ENCODE measurements around the gene MUC6. TPM values are rescaled to one million over a fixed set of nuclear protein-coding genes. Genes with fewer than 3 reads are reported as not detected.

The MUC6 gene
- total RNA-seq, 3 donors from 2014 or later (not counting 1 experiment from before 2014, with no cell fraction given): not detected

DNA sequence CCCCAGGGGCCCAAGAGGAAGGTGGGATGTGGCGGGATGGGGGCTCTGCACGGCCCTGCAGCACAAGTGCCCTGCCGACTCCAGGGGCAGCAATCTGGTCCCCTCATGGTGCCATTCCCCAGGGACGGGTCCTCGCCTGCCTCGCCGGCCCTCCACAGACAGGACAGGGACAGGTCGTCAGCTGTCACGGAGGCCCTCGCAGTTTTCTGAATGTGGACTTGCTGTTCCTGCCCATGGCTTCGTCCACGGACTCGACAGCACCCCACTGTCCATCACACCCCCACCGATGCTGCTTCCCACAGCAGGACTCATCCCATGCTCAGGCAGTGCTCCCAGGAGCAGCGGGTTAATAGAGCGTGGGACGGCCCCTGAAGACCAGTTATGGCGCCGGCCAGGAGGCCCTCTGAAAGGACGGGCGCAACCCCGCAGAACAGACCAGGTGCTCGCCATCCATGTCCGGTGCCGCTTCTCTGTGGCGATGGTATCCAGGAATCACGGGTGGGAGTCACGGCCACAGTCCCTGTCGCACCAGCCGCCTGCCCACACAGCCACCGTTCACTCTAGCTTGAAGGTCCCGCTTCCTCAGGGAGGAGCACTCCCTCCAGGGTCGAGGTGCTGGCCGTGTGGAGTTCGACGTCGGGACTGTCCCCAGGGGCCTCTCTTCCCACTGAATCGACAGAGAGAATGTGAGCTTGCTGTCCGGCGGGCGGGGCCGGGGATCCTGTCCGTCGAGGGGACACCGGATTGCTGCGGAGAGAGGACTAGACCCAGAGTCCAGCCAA, 19.7 kb upstream of the MUC6 start:
- H3K27me3 Mint-ChIP-seq (ENCODE audit: low read depth in 2 of 2): peaks cover 6 to 7% of the 10 kb centered on the region in 2 donors
- no peaks in the 10 kb centered on the region for H3K9me3 Mint-ChIP-seq
- H3K27ac Mint-ChIP-seq: no peak overlapping the region
- H3K4me3 Mint-ChIP-seq: no peak overlapping the region
- TF ChIP-seq, protein P1, sequence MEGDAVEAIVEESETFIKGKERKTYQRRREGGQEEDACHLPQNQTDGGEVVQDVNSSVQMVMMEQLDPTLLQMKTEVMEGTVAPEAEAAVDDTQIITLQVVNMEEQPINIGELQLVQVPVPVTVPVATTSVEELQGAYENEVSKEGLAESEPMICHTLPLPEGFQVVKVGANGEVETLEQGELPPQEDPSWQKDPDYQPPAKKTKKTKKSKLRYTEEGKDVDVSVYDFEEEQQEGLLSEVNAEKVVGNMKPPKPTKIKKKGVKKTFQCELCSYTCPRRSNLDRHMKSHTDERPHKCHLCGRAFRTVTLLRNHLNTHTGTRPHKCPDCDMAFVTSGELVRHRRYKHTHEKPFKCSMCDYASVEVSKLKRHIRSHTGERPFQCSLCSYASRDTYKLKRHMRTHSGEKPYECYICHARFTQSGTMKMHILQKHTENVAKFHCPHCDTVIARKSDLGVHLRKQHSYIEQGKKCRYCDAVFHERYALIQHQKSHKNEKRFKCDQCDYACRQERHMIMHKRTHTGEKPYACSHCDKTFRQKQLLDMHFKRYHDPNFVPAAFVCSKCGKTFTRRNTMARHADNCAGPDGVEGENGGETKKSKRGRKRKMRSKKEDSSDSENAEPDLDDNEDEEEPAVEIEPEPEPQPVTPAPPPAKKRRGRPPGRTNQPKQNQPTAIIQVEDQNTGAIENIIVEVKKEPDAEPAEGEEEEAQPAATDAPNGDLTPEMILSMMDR (IDR thresholded peaks at IDR 0.05): no peak
- peaks cover under 1% of the 10 kb centered on the region in 2 donors for H3K4me1 Mint-ChIP-seq
- H3K4me1 ChIP-seq (ENCODE audit: control insufficient read depth, insufficient read depth, low read length): peaks cover 2% of the 10 kb centered on the region
- ATAC-seq (no peak), DNase-seq (peak in 1 of 2 donors; percentile 11)
- no peaks in the 10 kb centered on the region for H3K9me3 ChIP-seq (ENCODE audit: control insufficient read depth, insufficient read depth, low read length)
- WGBS (ENCODE audit: insufficient coverage): 89% methylated on average over 46 of the region's 46 CpGs
- no peaks in the 10 kb centered on the region for H3K36me3 Mint-ChIP-seq
- H3K27ac ChIP-seq (ENCODE audit: low read length): no peak overlapping the region
- intact Hi-C loops (cut with micrococcal nuclease): no loop called here
- no peaks in the 10 kb centered on the region for H3K27me3 ChIP-seq (ENCODE audit: control insufficient read depth, insufficient read depth, low read length)
- H3K4me3 ChIP-seq (ENCODE audit: low read length): no peak overlapping the region
- no peaks in the 10 kb centered on the region for H3K36me3 ChIP-seq (ENCODE audit: control insufficient read depth, insufficient read depth, low read length)

DNA sequence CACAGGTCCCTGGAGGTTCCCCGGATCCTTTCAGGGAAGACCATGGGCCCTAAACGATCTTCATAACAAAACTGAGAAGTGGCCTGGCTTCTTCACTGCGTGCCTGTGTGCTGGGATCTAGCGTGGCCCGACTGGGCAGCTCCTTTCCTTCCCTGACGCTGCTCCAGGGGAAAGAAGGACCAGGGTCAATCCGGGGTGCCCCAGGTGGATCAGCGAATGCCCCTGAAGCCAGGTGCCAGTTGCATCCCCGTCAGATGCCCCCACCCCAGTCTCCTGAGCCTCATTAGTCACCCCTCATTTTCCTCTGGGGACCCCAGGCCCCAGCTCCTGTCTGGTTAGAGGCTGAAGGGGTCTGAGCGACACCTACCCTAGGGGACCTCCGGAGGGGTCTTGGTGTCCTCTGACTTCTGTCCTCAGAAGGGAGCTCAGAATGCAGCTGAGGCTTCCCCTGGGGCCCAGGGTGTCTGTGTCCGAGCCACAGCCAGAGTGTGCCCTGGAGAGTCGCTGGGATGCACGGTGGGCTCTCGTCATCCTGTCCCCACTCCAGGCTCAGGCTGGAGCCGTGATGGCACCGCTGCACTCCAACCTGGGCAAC, 18.7 kb upstream of the MUC6 start:
- peaks cover 4 to 5% of the 10 kb centered on the region in 2 donors for H3K4me1 Mint-ChIP-seq
- peaks cover 3% of the 10 kb centered on the region for H3K27me3 ChIP-seq (ENCODE audit: control insufficient read depth, insufficient read depth, low read length)
- DNase-seq: peak in 1 of 2 donors; percentile 1
- intact Hi-C loops (cut with micrococcal nuclease): no loop called here
- H3K4me3 ChIP-seq (ENCODE audit: low read length): no peak overlapping the region
- H3K27ac Mint-ChIP-seq: no peak overlapping the region
- peaks cover 8% of the 10 kb centered on the region for H3K4me1 ChIP-seq (ENCODE audit: control insufficient read depth, insufficient read depth, low read length)
- no peak for ATAC-seq
- H3K27ac ChIP-seq (ENCODE audit: low read length): no peak overlapping the region
- 91% methylated on average over 17 of the region's 17 CpGs for WGBS (ENCODE audit: insufficient coverage)
- TF ChIP-seq, protein P1 (IDR thresholded peaks at IDR 0.05): no peak
- peaks cover 7 to 11% of the 10 kb centered on the region in 2 donors for H3K27me3 Mint-ChIP-seq (ENCODE audit: low read depth in 2 of 2)
- no peaks in the 10 kb centered on the region for H3K9me3 ChIP-seq (ENCODE audit: control insufficient read depth, insufficient read depth, low read length)
- no peak overlapping the region for H3K4me3 Mint-ChIP-seq
- H3K9me3 Mint-ChIP-seq: no peaks in the 10 kb centered on the region
- no peaks in the 10 kb centered on the region for H3K36me3 Mint-ChIP-seq
- no peaks in the 10 kb centered on the region for H3K36me3 ChIP-seq (ENCODE audit: control insufficient read depth, insufficient read depth, low read length)

DNA sequence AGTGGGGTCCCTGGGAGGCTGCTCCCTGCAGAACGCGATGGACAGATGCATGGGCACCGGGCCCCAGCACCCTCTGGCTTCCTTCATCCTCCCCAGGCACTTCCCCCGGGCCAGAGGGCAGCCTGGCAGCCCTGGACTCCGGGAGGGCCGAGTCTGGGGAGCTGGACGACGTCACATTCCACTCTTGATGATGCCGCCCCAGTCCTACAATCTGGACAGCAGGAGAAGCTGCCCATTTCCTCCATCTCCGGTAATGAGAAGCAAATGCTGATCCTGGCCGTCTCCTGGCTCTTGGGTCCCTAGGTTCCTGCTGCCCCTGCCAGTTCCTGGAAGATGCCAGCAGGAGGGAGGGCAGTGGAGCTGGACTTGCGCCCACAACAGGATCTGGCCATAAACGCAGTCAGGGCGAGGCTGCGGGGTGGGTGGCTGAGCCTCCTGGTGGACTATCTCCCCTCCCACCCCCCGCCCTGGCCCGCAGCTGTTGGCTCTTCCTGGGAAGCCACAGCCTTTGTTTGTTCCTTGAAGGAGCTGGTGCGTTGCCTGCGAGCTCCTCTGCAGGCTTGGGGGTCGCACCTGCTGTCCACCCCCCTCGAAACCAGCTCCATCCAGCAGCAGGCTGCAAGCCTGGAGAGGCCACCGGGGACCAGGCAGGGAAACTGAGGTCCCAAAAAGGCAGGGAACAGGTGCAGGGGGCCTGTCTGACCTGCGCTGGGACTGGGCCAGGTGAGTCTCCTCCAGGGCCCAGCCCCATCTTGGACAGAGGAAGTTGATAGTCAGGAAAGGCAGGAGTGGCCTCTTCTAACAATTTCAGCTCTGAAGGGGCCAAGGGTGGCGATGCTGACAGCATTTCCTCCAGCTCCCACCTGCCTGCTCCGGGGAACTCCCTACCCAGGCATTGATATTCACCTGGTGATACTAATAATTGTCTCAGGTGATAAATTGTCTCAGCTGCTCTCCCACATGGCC, 17.9 kb upstream of the MUC6 start:
- H3K4me1 Mint-ChIP-seq: peaks cover 4 to 5% of the 10 kb centered on the region in 2 donors
- no peaks in the 10 kb centered on the region for H3K36me3 ChIP-seq (ENCODE audit: control insufficient read depth, insufficient read depth, low read length)
- no peak overlapping the region for H3K27ac ChIP-seq (ENCODE audit: low read length)
- H3K4me3 ChIP-seq (ENCODE audit: low read length): no peak overlapping the region
- H3K27me3 Mint-ChIP-seq (ENCODE audit: low read depth in 2 of 2): peaks cover 5 to 13% of the 10 kb centered on the region in 2 donors
- no peaks in the 10 kb centered on the region for H3K36me3 Mint-ChIP-seq
- H3K4me3 Mint-ChIP-seq: no peak overlapping the region
- DNase-seq (no peak), ATAC-seq (no peak)
- no peaks in the 10 kb centered on the region for H3K9me3 ChIP-seq (ENCODE audit: control insufficient read depth, insufficient read depth, low read length)
- H3K27me3 ChIP-seq (ENCODE audit: control insufficient read depth, insufficient read depth, low read length): peaks cover 5% of the 10 kb centered on the region
- H3K27ac Mint-ChIP-seq: no peak overlapping the region
- H3K4me1 ChIP-seq (ENCODE audit: control insufficient read depth, insufficient read depth, low read length): peaks cover 8% of the 10 kb centered on the region
- intact Hi-C loops (cut with micrococcal nuclease): no loop called here
- TF ChIP-seq, protein P1 (IDR thresholded peaks at IDR 0.05): no peak
- WGBS (ENCODE audit: insufficient coverage): 83% methylated on average over 25 of the region's 25 CpGs
- no peaks in the 10 kb centered on the region for H3K9me3 Mint-ChIP-seq
